H1 (cell line): ENCODE measurements around the gene SYNJ2. TPM values are rescaled to one million over a fixed set of nuclear protein-coding genes. Genes with fewer than 3 reads are reported as not detected.

Experiments
- polyA plus RNA-seq, 7 experiments: library from polyadenylated mRNA; depleted of rRNA in 3 of 7; stranded (reverse) in 5 of 7; unstranded in 2 of 7; fragments of >200 nt in 5 of 7; fragments of 200-250 nt in 2 of 7; gene quantifications; 1 replicate in 5 of 7; 2 replicates in 1 of 7; 4 replicates in 1 of 7; pipeline versions ENCODE4 v1.2.1 to v1.2.3, GENCODE V29; 2011 to 2013; ENCODE audit warnings: missing spikeins in 2 of 7, mixed read lengths in 2 of 7
- small RNA-seq: library from polyadenylated mRNA; stranded (forward); fragments of <200 nt; extraction: miRNeasy Mini kit (QIAGEN cat#:217004); gene quantifications from one replicate; pipeline ENCODE3, GENCODE V24; 2013; ENCODE audit not compliant: insufficient read depth
- total RNA-seq: library from RNA; stranded (reverse); fragmentation: NEBNext Ultra II Directional; extraction: Animal tissue kit (Norgen Biotek cat#: 25700); gene quantifications from 2 replicates; pipeline ENCODE4 v1.2.1, GENCODE V29; 2021

Gene SYNJ2
- total and polyA plus RNA-seq, 2 of the 8 experiments (the other 6 are each of a cell fraction or from before 2014, with no cell fraction given) = 3.7 to 13.9 TPM

Small RNAs within 50 kb of the gene (small RNA-seq; reads per million reads assigned to genes)
- gene RNU6-786P = not detected

Other genes starting within 250 kb of the SYNJ2 start
- 23.1 and 23.2 TPM in 2 replicates for gene SNX9, start 158.6 kb upstream of the SYNJ2 start, total RNA-seq
- 10.9 and 11.8 TPM in 2 replicates for gene SNX9, start 158.6 kb upstream of the SYNJ2 start, polyA plus RNA-seq (2011; rRNA removed)
- 9.0 and 10.2 TPM in 2 replicates for gene SERAC1, start 186.4 kb downstream of the SYNJ2 start, total RNA-seq
- 4.1 and 7.3 TPM in 2 replicates for gene SERAC1, start 186.4 kb downstream of the SYNJ2 start, polyA plus RNA-seq (2011; rRNA removed)
- 12.5 and 15.8 TPM in 2 replicates for gene GTF2H5, start 186.5 kb downstream of the SYNJ2 start, total RNA-seq
- gene GTF2H5, start 186.5 kb downstream of the SYNJ2 start, polyA plus RNA-seq (2011; rRNA removed) = 2.8 and 5.1 TPM in 2 replicates